AG04450 (cell line): ENCODE data around the gene ZBTB37. TPM values are rescaled to one million over a fixed set of nuclear protein-coding genes. Genes with fewer than 3 reads are reported as not detected.
A peak's percentile ranks its signal among the peaks of the same experiment; 100 is the strongest.
"Not testable (repeated sequence)": the region's sequence is repeated elsewhere in the genome, so short reads cannot be mapped to it uniquely, and the experiment has no call there.

ENCODE experiments used
- CTCF ChIA-PET: fragments of 300-600, 350-600 bp; formaldehyde crosslinking; extraction: SDS; loops from one replicate; lab custom pipeline; 2022; ENCODE audit warnings: antibody characterized with exemption, inconsistent platforms; lab: Charles Lee
- POLR2A ChIA-PET: fragments of 350-600 bp; formaldehyde crosslinking; extraction: SDS; loops from one replicate; lab custom pipeline; 2021; ENCODE audit warnings: antibody characterized with exemption, inconsistent platforms; lab: Yijun Ruan, JAX
- DNase-seq: peaks from one replicate; pipeline ENCODE4 v3.0.0-alpha.2; 2011; ENCODE audit warnings: low read depth, low spot score
- H3K27ac ChIP-seq: one replicate; pipeline ENCODE4 v1.5.1; 2012; ENCODE audit warnings: low read depth, low read length, control low read depth
- H3K27me3 ChIP-seq: one replicate; pipeline ENCODE4 v1.6.0; 2012; ENCODE audit warnings: low read length; ENCODE audit not compliant: control insufficient read depth, insufficient read depth
- H3K4me3 ChIP-seq: 2 replicates; pipeline ENCODE4 v1.5.1; 2011; ENCODE audit warnings: mild to moderate bottlenecking, low read depth, low read length, control low read depth
- H3K9me3 ChIP-seq: 2 replicates; pipeline ENCODE4 v1.5.1; 2012; ENCODE audit warnings: low read length; ENCODE audit not compliant: control insufficient read depth, insufficient read depth
- polyA plus RNA-seq: library from polyadenylated mRNA; depleted of rRNA; stranded (reverse); fragments of >200 nt; gene quantifications from 2 replicates; pipeline ENCODE4 v1.2.3, GENCODE V29; 2011
- TF ChIP-seq, protein P1 (sequence below): IDR thresholded peaks from 2 replicates; pipeline ENCODE4 v1.5.1; 2011; ENCODE audit warnings: low read depth, low read length, control low read depth, inconsistent platforms

Gene ZBTB37
- polyA plus RNA-seq, 1 experiment = 2.8 TPM

DNA sequence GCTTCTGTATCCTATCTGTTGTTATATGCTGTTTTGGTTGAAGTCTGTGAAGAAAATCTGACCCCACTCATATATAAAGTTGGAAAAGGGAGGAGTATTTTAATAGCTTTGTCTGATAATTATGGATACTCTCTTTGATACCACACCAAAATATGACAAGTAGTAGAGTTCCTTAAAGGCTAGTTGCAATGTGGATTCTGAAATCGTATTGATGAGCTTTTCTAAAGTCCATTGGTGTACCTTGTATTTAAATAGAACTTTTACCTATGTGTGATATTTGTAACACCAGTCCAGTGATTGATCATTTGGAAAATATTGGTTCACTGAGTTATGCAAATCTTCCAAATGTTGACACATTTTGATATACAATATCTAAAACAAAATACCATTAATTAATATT, 8.1 kb upstream of the ZBTB37 start:
- DNase-seq = no peak
- ChIA-PET CTCF (interaction anchor here (0.7 kb wide), 1 partner anchor 1115 kb away, joined by 4 read pairs; no protein-coding TSS in a partner anchor), POLR2A (interaction anchor here (1.3 kb wide), 1 partner anchor 11 kb away, joined by 5 read pairs; no protein-coding TSS in a partner anchor)
- no peak overlapping the region for H3K4me3 ChIP-seq
- no peak overlapping the region for H3K27ac ChIP-seq
- TF ChIP-seq, protein P1, sequence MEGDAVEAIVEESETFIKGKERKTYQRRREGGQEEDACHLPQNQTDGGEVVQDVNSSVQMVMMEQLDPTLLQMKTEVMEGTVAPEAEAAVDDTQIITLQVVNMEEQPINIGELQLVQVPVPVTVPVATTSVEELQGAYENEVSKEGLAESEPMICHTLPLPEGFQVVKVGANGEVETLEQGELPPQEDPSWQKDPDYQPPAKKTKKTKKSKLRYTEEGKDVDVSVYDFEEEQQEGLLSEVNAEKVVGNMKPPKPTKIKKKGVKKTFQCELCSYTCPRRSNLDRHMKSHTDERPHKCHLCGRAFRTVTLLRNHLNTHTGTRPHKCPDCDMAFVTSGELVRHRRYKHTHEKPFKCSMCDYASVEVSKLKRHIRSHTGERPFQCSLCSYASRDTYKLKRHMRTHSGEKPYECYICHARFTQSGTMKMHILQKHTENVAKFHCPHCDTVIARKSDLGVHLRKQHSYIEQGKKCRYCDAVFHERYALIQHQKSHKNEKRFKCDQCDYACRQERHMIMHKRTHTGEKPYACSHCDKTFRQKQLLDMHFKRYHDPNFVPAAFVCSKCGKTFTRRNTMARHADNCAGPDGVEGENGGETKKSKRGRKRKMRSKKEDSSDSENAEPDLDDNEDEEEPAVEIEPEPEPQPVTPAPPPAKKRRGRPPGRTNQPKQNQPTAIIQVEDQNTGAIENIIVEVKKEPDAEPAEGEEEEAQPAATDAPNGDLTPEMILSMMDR = no peak
- H3K9me3 ChIP-seq = no peaks in the 10 kb centered on the region
- H3K27me3 ChIP-seq = no peaks in the 10 kb centered on the region

DNA sequence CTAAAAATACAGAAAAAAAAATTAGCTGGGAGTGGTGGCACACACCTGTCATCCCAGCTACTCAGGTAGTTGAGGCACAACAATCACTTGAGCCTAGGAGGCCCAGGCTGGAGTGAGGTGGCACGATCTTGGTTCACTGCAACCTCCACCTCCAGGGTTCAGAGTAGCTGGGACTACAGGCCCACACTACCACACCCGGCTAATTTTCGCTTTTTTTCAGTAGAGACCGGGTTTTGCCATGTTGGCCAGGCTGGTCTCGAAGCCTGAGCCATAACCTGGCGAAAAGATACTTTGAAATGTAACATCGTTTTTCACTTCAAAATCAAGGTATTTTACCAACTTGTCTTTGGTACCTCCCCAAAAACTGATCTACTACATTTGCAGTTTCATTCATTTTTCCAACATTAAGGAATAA, 6.4 kb upstream of the ZBTB37 start:
- Histone ChIP-seq H3K4me3 (no peak overlapping the region), H3K27me3 (no peaks in the 10 kb centered on the region), H3K27ac (no peak overlapping the region), H3K9me3 (no peaks in the 10 kb centered on the region)
- ChIA-PET POLR2A (interaction anchor here (1.0 to 1.3 kb wide), 2 partner anchors 10 to 12 kb away, joined by 3 to 5 read pairs; no protein-coding TSS in a partner anchor), CTCF (no interaction called here)
- DNase-seq = no peak
- TF ChIP-seq, protein P1 = no peak

DNA sequence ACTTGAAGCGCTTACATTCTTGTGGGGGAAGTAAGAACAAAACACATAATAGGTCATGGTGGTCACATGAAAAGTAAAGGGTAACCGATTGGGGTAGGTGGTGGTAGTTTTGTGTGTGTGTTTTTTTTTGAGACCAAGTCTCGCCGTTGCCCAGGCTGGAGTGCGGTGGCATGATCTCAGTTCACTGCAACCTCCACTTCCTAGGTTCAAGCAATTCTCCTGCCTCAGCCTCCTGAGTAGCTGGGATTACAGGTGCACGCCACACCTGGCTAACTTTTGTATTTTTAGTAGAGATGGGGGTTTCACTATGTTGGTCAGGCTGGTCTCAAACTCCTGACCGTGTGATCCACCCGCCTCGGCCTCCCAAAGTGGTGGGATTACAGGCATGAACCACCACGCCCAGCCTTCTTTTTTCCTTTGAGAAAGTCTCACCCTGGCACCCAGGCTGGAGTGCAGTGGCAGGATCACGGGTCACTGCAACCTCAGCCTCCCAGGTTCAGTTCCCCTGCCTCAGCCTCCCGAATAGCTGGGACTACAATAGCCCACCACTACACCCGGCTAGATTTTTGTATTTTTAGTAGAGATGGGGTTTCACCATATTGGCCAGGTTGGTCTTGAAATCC, 5.9 kb upstream of the ZBTB37 start:
- DNase-seq = not testable (repeated sequence)

DNA sequence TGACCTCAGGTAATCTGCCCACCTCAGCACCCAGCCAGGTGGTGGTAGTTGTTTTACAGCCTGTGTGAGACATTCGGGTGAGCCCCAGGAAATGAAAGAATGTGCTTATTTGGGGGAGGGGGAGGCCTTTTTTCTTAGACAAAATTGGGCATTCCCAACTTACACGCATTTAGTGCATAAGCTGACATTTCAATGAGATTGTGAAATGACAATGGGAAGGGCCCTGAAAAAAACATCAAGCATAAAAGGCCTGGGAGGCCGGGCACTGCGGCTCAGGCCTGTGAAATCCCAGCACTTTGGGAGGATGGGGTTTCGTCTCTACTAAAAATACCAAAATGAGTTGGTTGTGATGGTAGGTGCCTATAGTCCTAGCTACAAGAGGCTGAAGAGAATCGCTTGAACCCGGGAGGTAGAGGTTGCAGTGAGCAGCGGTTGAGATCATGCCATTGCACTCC, 5.4 kb upstream of the ZBTB37 start:
- Histone ChIP-seq H3K27ac (peak overlapping the region; percentile 50), H3K27me3 (no peaks in the 10 kb centered on the region), H3K9me3 (no peaks in the 10 kb centered on the region), H3K4me3 (no peak overlapping the region)
- POLR2A ChIA-PET = interaction anchor here (2.1 kb wide), 1 partner anchor 11 kb away, joined by 8 read pairs; no protein-coding TSS in a partner anchor
- DNase-seq = no peak
- CTCF ChIA-PET = interaction anchor here (0.8 kb wide), 1 partner anchor 443 kb away, joined by 3 read pairs; no protein-coding TSS in a partner anchor
- TF ChIP-seq, protein P1 = no peak

More for the DNA sequence above, 5.9 kb upstream of the ZBTB37 start:
- not testable (repeated sequence) for H3K4me3 ChIP-seq, H3K27me3 ChIP-seq, H3K9me3 ChIP-seq
- ChIA-PET CTCF (interaction anchor here (0.8 kb wide), 1 partner anchor 442 kb away, joined by 3 read pairs; no protein-coding TSS in a partner anchor), POLR2A (interaction anchor here (2.1 kb wide), 1 partner anchor 10 kb away, joined by 8 read pairs; no protein-coding TSS in a partner anchor)
- peak overlapping the region; percentile 50 for H3K27ac ChIP-seq

DNA sequence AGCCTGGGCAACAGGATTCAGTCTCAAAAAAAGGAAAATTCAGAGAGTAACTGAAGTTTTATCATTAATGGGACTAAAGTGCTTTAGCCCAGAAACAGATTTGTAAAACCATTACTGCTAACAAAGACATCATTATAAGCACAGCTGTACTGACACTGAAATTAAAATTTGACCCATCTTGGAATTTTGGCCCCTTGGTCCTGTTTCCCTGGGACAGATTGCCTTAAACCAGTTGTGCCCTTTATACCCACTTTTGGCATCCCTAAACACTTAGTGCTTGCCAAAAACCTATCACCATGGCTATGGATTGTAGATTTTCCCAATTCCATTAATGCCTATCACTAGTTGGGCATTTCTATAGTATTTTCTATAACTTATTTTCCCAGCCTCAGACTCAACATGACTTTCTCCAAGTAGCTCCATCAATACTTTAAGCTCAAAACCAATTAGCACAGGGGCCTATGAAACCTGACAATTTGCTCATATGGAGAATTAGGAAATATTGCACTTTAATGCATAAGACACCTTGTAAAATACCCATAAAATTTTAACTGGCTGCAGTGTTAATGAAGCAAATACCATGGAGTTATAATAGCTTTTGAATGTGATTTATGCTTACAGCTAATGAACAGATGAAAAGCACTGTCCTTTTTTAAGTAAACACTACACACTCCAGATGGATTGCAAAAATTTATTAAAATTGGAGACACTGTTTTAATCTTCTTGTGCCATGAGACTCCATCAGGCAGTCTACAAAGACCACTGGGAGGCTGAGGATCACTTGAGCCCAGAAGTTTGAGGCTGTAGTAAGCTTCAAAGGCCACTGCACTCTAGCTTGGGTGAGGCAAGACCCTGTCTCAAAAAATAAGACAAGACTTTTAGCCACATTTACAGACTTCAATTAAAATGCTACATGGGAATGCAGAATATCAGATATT, 4.7 kb upstream of the ZBTB37 start:
- no peaks in the 10 kb centered on the region for H3K27me3 ChIP-seq
- TF ChIP-seq, protein P1 = no peak
- no peak for DNase-seq
- no peak overlapping the region for H3K4me3 ChIP-seq
- no peaks in the 10 kb centered on the region for H3K9me3 ChIP-seq
- ChIA-PET POLR2A (interaction anchor here (0.6 to 2.1 kb wide), 2 partner anchors 11 to 38 kb away, joined by 3 to 8 read pairs; no protein-coding TSS in a partner anchor), CTCF (interaction anchor here (0.8 kb wide), 1 partner anchor 443 kb away, joined by 3 read pairs; no protein-coding TSS in a partner anchor)
- peak overlapping the region; percentile 50 for H3K27ac ChIP-seq
